ENCODE results near the gene THAP12. TPM values are rescaled to one million over a fixed set of nuclear protein-coding genes. Genes with fewer than 3 reads are reported as not detected.

The THAP12 gene
- total and polyA plus RNA-seq, 2 experiments from 2014 or later, result 24.8 to 25.9 TPM

- no peak overlapping the region for H3K4me3 ChIP-seq
- H3K27me3 ChIP-seq, result no peaks in the 10 kb centered on the region
- H3K27ac ChIP-seq, result no peak overlapping the region
- TF ChIP-seq CTCF (IDR thresholded peaks at IDR 0.05; ENCODE audit: low read depth, low read length), result no peak
- no peak for DNase-seq (ENCODE audit: low read depth in 1 of 2, low spot score in 1 of 2)
- H3K36me3 ChIP-seq, result peaks cover 3% of the 10 kb centered on the region
- H3K4me1 ChIP-seq (ENCODE audit: low read depth), result peaks cover 3% of the 10 kb centered on the region
- no peaks in the 10 kb centered on the region for H3K9me3 ChIP-seq (ENCODE audit: low read depth)
These were observed 15.8 kb downstream of the THAP12 start for GRCh38 chr11:76365038-76365679.

GRCh38 chr11:76362716-76363115 lies 18.2 kb downstream of the THAP12 start:
- peaks cover 11% of the 10 kb centered on the region for H3K36me3 ChIP-seq
- TF ChIP-seq CTCF (IDR thresholded peaks at IDR 0.05; ENCODE audit: low read depth, low read length), result no peak
- H3K27me3 ChIP-seq, result no peaks in the 10 kb centered on the region

GRCh38 chr11:76361776-76362175 lies 19.2 kb downstream of the THAP12 start:
- DNase-seq (ENCODE audit: low read depth in 1 of 2, low spot score in 1 of 2), result no peak
- Histone ChIP-seq H3K36me3 (peaks cover 11% of the 10 kb centered on the region), H3K27me3 (no peaks in the 10 kb centered on the region), H3K4me1 (ENCODE audit: low read depth) (peaks cover 2% of the 10 kb centered on the region), H3K27ac (no peak overlapping the region), H3K9me3 (ENCODE audit: low read depth) (no peaks in the 10 kb centered on the region), H3K4me3 (no peak overlapping the region)
- no peak for TF ChIP-seq CTCF (IDR thresholded peaks at IDR 0.05; ENCODE audit: low read depth, low read length)

More at GRCh38 chr11:76362716-76363115, 18.2 kb downstream of the THAP12 start:
- Histone ChIP-seq H3K4me3 (no peak overlapping the region), H3K9me3 (ENCODE audit: low read depth) (no peaks in the 10 kb centered on the region), H3K4me1 (ENCODE audit: low read depth) (peaks cover 3% of the 10 kb centered on the region), H3K27ac (no peak overlapping the region)
- no peak for DNase-seq (ENCODE audit: low read depth in 1 of 2, low spot score in 1 of 2)

GRCh38 chr11:76361374-76361773 lies 19.6 kb downstream of the THAP12 start:
- Histone ChIP-seq H3K36me3 (peaks cover 11% of the 10 kb centered on the region), H3K27ac (no peak overlapping the region), H3K9me3 (ENCODE audit: low read depth) (no peaks in the 10 kb centered on the region), H3K4me3 (no peak overlapping the region), H3K27me3 (no peaks in the 10 kb centered on the region), H3K4me1 (ENCODE audit: low read depth) (no peaks in the 10 kb centered on the region)
- TF ChIP-seq CTCF (IDR thresholded peaks at IDR 0.05; ENCODE audit: low read depth, low read length), result no peak
- no peak for DNase-seq (ENCODE audit: low read depth in 1 of 2, low spot score in 1 of 2)

- Histone ChIP-seq H3K36me3 (peaks cover 12% of the 10 kb centered on the region), H3K4me3 (no peak overlapping the region), H3K4me1 (ENCODE audit: low read depth) (no peaks in the 10 kb centered on the region), H3K9me3 (ENCODE audit: low read depth) (no peaks in the 10 kb centered on the region), H3K27ac (no peak overlapping the region), H3K27me3 (no peaks in the 10 kb centered on the region)
- no peak for DNase-seq (ENCODE audit: low read depth in 1 of 2, low spot score in 1 of 2)
- TF ChIP-seq CTCF (IDR thresholded peaks at IDR 0.05; ENCODE audit: low read depth, low read length), result no peak
These were observed 25.8 kb downstream of the THAP12 start for GRCh38 chr11:76355172-76355571.
